ENCODE data around the gene C11orf54. TPM values are rescaled to one million over a fixed set of nuclear protein-coding genes. Genes with fewer than 3 reads are reported as not detected.

The C11orf54 gene
- polyA plus RNA-seq, 3 donors: 8.3 to 23.6 (median 14.1) TPM

GRCh38 chr11:93738647-93739081 is 2.8 kb upstream of the C11orf54 start:
- Histone ChIP-seq H3K4me1 (ENCODE audit: control insufficient read depth in 1 of 2, insufficient read depth in 2 of 2, low read length in 2 of 2) (peaks cover 32 to 40% of the 10 kb centered on the region in 2 donors), H3K79me2 (ENCODE audit: insufficient read depth, low read length) (peaks cover 91% of the 10 kb centered on the region), H3K9ac (ENCODE audit: insufficient read depth, low read length, poor library complexity, severe bottlenecking) (no peak overlapping the region), H3K9me3 (replicated peaks in 1 of 2; ENCODE audit: control insufficient read depth in 1 of 2, insufficient read depth in 1 of 2, low read length in 2 of 2) (no peaks in the 10 kb centered on the region), H2AFZ (ENCODE audit: insufficient read depth, low read depth, low read length, poor library complexity, severe bottlenecking) (no peak overlapping the region), H3K4me2 (replicated peaks; ENCODE audit: extremely low read depth, low read length, poor library complexity, severe bottlenecking) (no peak overlapping the region), H3K27ac (ENCODE audit: low read depth in 1 of 2, low read length in 2 of 2) (no peak overlapping the region), H3K4me3 (replicated peaks in 1 of 3; ENCODE audit: low read depth in 2 of 3, low read length in 3 of 3) (peak overlapping the region in 1 of 3 experiments; percentile 97), H4K20me1 (ENCODE audit: insufficient read depth, low read length) (peaks cover 67% of the 10 kb centered on the region), H3K36me3 (replicated peaks in 1 of 2; ENCODE audit: control insufficient read depth in 1 of 2, insufficient read depth in 2 of 2, low read length in 2 of 2) (peaks cover 61 to 67% of the 10 kb centered on the region in 2 donors), H3K27me3 (ENCODE audit: control insufficient read depth in 2 of 2, insufficient read depth in 2 of 2, low read length in 2 of 2) (no peaks in the 10 kb centered on the region)
- no peak for DNase-seq
- intact Hi-C loops (cut with micrococcal nuclease): no loop called here
- Mint-ChIP-seq H3K36me3 (peaks cover 59 to 60% of the 10 kb centered on the region in 2 donors), H3K27ac (peak overlapping the region in 3 of 7 donors; percentile 18 to 83 (median 71)), H3K4me3 (peak overlapping the region in 1 of 2 donors; percentile 12), H3K4me1 (peaks cover 51% of the 10 kb centered on the region), H3K27me3 (ENCODE audit: low read depth in 3 of 3) (peaks cover 0 to under 1% (median 0%) of the 10 kb centered on the region in 3 donors), H3K9me3 (peaks cover 0 to 5% (median 0%) of the 10 kb centered on the region in 7 donors)
- no peak for TF ChIP-seq CTCF (IDR thresholded peaks at IDR 0.05)
- WGBS (ENCODE audit: insufficient coverage): 53% methylated on average over 2 of the region's 6 CpGs

- peak overlapping the region; percentile 97 to 100 (median 99) for H3K27ac Mint-ChIP-seq
- Histone ChIP-seq H3K36me3 (replicated peaks in 1 of 2; ENCODE audit: control insufficient read depth in 1 of 2, insufficient read depth in 2 of 2, low read length in 2 of 2) (peaks cover 46 to 54% of the 10 kb centered on the region in 2 donors), H3K9ac (ENCODE audit: insufficient read depth, low read length, poor library complexity, severe bottlenecking) (peak overlapping the region; percentile 4), H3K27ac (ENCODE audit: low read depth in 1 of 2, low read length in 2 of 2) (peak overlapping the region; percentile 43 to 97), H2AFZ (ENCODE audit: insufficient read depth, low read depth, low read length, poor library complexity, severe bottlenecking) (peak overlapping the region; percentile 93), H4K20me1 (ENCODE audit: insufficient read depth, low read length) (peaks cover 53% of the 10 kb centered on the region), H3K4me3 (replicated peaks in 1 of 3; ENCODE audit: low read depth in 2 of 3, low read length in 3 of 3) (peak overlapping the region; percentile 64 to 97 (median 73)), H3K27me3 (ENCODE audit: control insufficient read depth in 2 of 2, insufficient read depth in 2 of 2, low read length in 2 of 2) (no peaks in the 10 kb centered on the region), H3K9me3 (replicated peaks in 1 of 2; ENCODE audit: control insufficient read depth in 1 of 2, insufficient read depth in 1 of 2, low read length in 2 of 2) (no peaks in the 10 kb centered on the region), H3K79me2 (ENCODE audit: insufficient read depth, low read length) (peaks cover 89% of the 10 kb centered on the region), H3K4me1 (ENCODE audit: control insufficient read depth in 1 of 2, insufficient read depth in 2 of 2, low read length in 2 of 2) (peaks cover 34 to 40% of the 10 kb centered on the region in 2 donors), H3K4me2 (replicated peaks; ENCODE audit: extremely low read depth, low read length, poor library complexity, severe bottlenecking) (peak overlapping the region; percentile 93)
- peaks cover 51% of the 10 kb centered on the region for H3K4me1 Mint-ChIP-seq
- TF ChIP-seq CTCF (IDR thresholded peaks at IDR 0.05): no peak
- H3K4me3 Mint-ChIP-seq: peak overlapping the region; percentile 99
- WGBS (ENCODE audit: insufficient coverage): 13% methylated on average over 4 of the region's 18 CpGs
- H3K9me3 Mint-ChIP-seq: peaks cover 0 to 5% (median 0%) of the 10 kb centered on the region in 7 donors
- peaks cover 0 to 2% (median 0%) of the 10 kb centered on the region in 3 donors for H3K27me3 Mint-ChIP-seq (ENCODE audit: low read depth in 3 of 3)
- peak in 2 of 3 donors; percentile 23 to 46 for DNase-seq
- intact Hi-C loops (cut with micrococcal nuclease): loop anchor here (5.0 to 10.0 kb wide), 4 partner anchors 42 to 545 kb away; partner anchors contain the start of genes MED17 (in 2 of the 2) and SLC36A4 (in 2 of the 2)
- H3K36me3 Mint-ChIP-seq: peaks cover 46 to 48% of the 10 kb centered on the region in 2 donors
These were observed 1.3 kb upstream of the C11orf54 start for GRCh38 chr11:93740031-93740729.

All from CD14-positive monocyte (primary cell).